Keratinocyte (primary cell): ENCODE data around the gene FBXO39.

ENCODE experiments used
- EZH2 ChIP-seq: IDR thresholded peaks from one replicate; pipeline ENCODE4 v1.6.1; 2012; ENCODE audit warnings: inconsistent platforms, mild to moderate bottlenecking, low read length, moderate library complexity
- TF ChIP-seq, protein P1 (sequence below), 3 experiments: IDR thresholded peaks in 1 of 3; conservative IDR thresholded peaks in 1 of 3; optimal IDR thresholded peaks in 1 of 3; 2 replicates in 2 of 3; 3 replicates in 1 of 3; pipeline versions ENCODE3 to v1.5.1; 2011; ENCODE audit warnings: low read length in 3 of 3, mild to moderate bottlenecking in 3 of 3, moderate library complexity in 2 of 3, control low read depth in 1 of 3, inconsistent platforms in 1 of 3; ENCODE audit not compliant: insufficient read depth in 2 of 3; ENCODE audit errors: extremely low read depth in 1 of 3

GRCh38 chr17:6753006-6753445 lies 23.0 kb upstream of the FBXO39 start:
- TF ChIP-seq, protein P1, sequence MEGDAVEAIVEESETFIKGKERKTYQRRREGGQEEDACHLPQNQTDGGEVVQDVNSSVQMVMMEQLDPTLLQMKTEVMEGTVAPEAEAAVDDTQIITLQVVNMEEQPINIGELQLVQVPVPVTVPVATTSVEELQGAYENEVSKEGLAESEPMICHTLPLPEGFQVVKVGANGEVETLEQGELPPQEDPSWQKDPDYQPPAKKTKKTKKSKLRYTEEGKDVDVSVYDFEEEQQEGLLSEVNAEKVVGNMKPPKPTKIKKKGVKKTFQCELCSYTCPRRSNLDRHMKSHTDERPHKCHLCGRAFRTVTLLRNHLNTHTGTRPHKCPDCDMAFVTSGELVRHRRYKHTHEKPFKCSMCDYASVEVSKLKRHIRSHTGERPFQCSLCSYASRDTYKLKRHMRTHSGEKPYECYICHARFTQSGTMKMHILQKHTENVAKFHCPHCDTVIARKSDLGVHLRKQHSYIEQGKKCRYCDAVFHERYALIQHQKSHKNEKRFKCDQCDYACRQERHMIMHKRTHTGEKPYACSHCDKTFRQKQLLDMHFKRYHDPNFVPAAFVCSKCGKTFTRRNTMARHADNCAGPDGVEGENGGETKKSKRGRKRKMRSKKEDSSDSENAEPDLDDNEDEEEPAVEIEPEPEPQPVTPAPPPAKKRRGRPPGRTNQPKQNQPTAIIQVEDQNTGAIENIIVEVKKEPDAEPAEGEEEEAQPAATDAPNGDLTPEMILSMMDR (optimal IDR thresholded peaks at IDR 0.05 in 1 of 3, IDR thresholded peaks at IDR 0.05 in 1 of 3, conservative IDR thresholded peaks at IDR 0.05 in 1 of 3; ENCODE audit: extremely low read depth in 1 of 3, insufficient read depth in 2 of 3, low read length in 3 of 3), result no peak
- TF ChIP-seq EZH2, result no peak
